SK-N-MC (cell line): Measurements from ENCODE around the gene PALD1.

Experiments
- FOXP2 ChIP-seq: optimal IDR thresholded peaks from 2 replicates; pipeline ENCODE3; 2011; ENCODE audit warnings: mild to moderate bottlenecking, moderate library complexity; ENCODE audit not compliant: insufficient read depth; ENCODE audit errors: extremely low read length, control extremely low read depth
- POLR2AphosphoS5 ChIP-seq: IDR thresholded peaks from 2 replicates; pipeline ENCODE4 v1.6.1; 2012; ENCODE audit warnings: mild to moderate bottlenecking, low read depth, low read length, borderline replicate concordance

- TF ChIP-seq POLR2AphosphoS5 (no peak), FOXP2 (no peak)
Measured at GRCh38 chr10:70589762-70590654, 111.4 kb downstream of the PALD1 start.
